WTC11 (cell line): ENCODE measurements around the gene NFIA.

Experiments used
- ATF6 ChIP-seq: sonication (generic); formaldehyde crosslinking; IDR thresholded peaks from 2 replicates; pipeline ENCODE4 v1.8.1; 2023; ENCODE audit warnings: mild to moderate bottlenecking, missing genetic modification reagents
- ETV6 ChIP-seq: sonication (generic); formaldehyde crosslinking; IDR thresholded peaks from 2 replicates; pipeline ENCODE4 v1.8.1; 2022; ENCODE audit warnings: mild to moderate bottlenecking, missing genetic modification reagents
- FOXP4 ChIP-seq: sonication (generic); formaldehyde crosslinking; IDR thresholded peaks from 2 replicates; pipeline ENCODE4 v1.8.0; 2022; ENCODE audit warnings: mild to moderate bottlenecking, missing genetic modification reagents
- NFYB ChIP-seq: sonication (generic); formaldehyde crosslinking; conservative IDR thresholded peaks from 2 replicates; pipeline ENCODE4 v1.8.0; 2022; ENCODE audit warnings: low read depth, missing genetic modification reagents
- TEAD4 ChIP-seq: sonication (generic); formaldehyde crosslinking; IDR thresholded peaks from 2 replicates; pipeline ENCODE4 v1.8.0; 2022; ENCODE audit warnings: mild to moderate bottlenecking, missing genetic modification reagents
- TF ChIP-seq, protein P1 (sequence below): fragments of 200-600 bp; IDR thresholded peaks from 2 replicates; pipeline ENCODE4 v1.8.0; 2022; ENCODE audit warnings: antibody characterized with exemption
- TF ChIP-seq, protein P2 (sequence below): sonication (generic); formaldehyde crosslinking; IDR thresholded peaks from 2 replicates; pipeline ENCODE4 v1.8.0; 2022; ENCODE audit warnings: missing genetic modification reagents
- TF ChIP-seq, protein P3 (sequence below): sonication (generic); formaldehyde crosslinking; IDR thresholded peaks from 2 replicates; pipeline ENCODE4 v1.8.1; 2023; ENCODE audit warnings: mild to moderate bottlenecking, missing genetic modification reagents, borderline replicate concordance
- TF ChIP-seq, protein P4 (sequence below): sonication (generic); formaldehyde crosslinking; IDR thresholded peaks from 2 replicates; pipeline ENCODE4 v1.8.1; 2022; ENCODE audit warnings: low read depth, missing genetic modification reagents, borderline replicate concordance

DNA sequence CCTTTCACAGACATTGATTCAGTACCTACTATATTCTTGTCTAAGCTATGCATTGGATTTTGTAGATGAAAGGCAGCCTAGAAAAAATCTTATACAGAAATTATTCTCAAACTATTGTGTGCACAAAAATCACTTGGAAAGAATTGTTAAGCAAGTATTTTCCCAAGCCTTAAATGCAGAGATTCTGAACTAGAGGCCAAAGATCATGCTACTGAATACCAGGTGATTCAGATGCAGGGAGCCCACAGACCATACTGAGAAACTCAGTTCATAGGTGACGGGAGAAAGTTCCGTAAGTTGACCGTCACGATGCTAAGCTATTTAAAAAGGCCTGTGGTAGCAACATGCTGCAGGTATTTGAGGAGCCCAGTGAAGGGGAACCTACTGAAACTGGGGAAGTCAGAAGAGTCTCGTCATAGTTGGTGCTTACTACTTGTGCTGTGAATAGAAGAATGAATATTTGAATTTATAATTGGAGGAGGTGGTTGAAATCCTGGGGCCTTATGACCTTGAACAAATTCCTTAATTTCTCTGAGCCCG is 150.8 kb downstream of the NFIA start:
- TF ChIP-seq, protein P1, sequence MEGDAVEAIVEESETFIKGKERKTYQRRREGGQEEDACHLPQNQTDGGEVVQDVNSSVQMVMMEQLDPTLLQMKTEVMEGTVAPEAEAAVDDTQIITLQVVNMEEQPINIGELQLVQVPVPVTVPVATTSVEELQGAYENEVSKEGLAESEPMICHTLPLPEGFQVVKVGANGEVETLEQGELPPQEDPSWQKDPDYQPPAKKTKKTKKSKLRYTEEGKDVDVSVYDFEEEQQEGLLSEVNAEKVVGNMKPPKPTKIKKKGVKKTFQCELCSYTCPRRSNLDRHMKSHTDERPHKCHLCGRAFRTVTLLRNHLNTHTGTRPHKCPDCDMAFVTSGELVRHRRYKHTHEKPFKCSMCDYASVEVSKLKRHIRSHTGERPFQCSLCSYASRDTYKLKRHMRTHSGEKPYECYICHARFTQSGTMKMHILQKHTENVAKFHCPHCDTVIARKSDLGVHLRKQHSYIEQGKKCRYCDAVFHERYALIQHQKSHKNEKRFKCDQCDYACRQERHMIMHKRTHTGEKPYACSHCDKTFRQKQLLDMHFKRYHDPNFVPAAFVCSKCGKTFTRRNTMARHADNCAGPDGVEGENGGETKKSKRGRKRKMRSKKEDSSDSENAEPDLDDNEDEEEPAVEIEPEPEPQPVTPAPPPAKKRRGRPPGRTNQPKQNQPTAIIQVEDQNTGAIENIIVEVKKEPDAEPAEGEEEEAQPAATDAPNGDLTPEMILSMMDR, result no peak
- TF ChIP-seq, protein P2, sequence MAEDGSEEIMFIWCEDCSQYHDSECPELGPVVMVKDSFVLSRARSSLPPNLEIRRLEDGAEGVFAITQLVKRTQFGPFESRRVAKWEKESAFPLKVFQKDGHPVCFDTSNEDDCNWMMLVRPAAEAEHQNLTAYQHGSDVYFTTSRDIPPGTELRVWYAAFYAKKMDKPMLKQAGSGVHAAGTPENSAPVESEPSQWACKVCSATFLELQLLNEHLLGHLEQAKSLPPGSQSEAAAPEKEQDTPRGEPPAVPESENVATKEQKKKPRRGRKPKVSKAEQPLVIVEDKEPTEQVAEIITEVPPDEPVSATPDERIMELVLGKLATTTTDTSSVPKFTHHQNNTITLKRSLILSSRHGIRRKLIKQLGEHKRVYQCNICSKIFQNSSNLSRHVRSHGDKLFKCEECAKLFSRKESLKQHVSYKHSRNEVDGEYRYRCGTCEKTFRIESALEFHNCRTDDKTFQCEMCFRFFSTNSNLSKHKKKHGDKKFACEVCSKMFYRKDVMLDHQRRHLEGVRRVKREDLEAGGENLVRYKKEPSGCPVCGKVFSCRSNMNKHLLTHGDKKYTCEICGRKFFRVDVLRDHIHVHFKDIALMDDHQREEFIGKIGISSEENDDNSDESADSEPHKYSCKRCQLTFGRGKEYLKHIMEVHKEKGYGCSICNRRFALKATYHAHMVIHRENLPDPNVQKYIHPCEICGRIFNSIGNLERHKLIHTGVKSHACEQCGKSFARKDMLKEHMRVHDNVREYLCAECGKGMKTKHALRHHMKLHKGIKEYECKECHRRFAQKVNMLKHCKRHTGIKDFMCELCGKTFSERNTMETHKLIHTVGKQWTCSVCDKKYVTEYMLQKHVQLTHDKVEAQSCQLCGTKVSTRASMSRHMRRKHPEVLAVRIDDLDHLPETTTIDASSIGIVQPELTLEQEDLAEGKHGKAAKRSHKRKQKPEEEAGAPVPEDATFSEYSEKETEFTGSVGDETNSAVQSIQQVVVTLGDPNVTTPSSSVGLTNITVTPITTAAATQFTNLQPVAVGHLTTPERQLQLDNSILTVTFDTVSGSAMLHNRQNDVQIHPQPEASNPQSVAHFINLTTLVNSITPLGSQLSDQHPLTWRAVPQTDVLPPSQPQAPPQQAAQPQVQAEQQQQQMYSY (CRISPR knock-in tag), result no peak
- TF ChIP-seq TEAD4 (CRISPR knock-in tag), result no peak
- no peak for TF ChIP-seq ATF6 (CRISPR knock-in tag)
- TF ChIP-seq, protein P3, sequence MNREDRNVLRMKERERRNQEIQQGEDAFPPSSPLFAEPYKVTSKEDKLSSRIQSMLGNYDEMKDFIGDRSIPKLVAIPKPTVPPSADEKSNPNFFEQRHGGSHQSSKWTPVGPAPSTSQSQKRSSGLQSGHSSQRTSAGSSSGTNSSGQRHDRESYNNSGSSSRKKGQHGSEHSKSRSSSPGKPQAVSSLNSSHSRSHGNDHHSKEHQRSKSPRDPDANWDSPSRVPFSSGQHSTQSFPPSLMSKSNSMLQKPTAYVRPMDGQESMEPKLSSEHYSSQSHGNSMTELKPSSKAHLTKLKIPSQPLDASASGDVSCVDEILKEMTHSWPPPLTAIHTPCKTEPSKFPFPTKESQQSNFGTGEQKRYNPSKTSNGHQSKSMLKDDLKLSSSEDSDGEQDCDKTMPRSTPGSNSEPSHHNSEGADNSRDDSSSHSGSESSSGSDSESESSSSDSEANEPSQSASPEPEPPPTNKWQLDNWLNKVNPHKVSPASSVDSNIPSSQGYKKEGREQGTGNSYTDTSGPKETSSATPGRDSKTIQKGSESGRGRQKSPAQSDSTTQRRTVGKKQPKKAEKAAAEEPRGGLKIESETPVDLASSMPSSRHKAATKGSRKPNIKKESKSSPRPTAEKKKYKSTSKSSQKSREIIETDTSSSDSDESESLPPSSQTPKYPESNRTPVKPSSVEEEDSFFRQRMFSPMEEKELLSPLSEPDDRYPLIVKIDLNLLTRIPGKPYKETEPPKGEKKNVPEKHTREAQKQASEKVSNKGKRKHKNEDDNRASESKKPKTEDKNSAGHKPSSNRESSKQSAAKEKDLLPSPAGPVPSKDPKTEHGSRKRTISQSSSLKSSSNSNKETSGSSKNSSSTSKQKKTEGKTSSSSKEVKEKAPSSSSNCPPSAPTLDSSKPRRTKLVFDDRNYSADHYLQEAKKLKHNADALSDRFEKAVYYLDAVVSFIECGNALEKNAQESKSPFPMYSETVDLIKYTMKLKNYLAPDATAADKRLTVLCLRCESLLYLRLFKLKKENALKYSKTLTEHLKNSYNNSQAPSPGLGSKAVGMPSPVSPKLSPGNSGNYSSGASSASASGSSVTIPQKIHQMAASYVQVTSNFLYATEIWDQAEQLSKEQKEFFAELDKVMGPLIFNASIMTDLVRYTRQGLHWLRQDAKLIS (CRISPR knock-in tag), result no peak
- TF ChIP-seq ETV6 (CRISPR knock-in tag), result no peak
- TF ChIP-seq, protein P4, sequence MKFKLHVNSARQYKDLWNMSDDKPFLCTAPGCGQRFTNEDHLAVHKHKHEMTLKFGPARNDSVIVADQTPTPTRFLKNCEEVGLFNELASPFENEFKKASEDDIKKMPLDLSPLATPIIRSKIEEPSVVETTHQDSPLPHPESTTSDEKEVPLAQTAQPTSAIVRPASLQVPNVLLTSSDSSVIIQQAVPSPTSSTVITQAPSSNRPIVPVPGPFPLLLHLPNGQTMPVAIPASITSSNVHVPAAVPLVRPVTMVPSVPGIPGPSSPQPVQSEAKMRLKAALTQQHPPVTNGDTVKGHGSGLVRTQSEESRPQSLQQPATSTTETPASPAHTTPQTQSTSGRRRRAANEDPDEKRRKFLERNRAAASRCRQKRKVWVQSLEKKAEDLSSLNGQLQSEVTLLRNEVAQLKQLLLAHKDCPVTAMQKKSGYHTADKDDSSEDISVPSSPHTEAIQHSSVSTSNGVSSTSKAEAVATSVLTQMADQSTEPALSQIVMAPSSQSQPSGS, result no peak
- no peak for TF ChIP-seq FOXP4 (CRISPR knock-in tag)
- TF ChIP-seq NFYB (CRISPR knock-in tag), result no peak
